CD4-positive, alpha-beta T cell treated with Interleukin-17A for 4 hours (primary cell): Measurements from ENCODE around the gene FCSK.

Experiments used
- DNase-seq: peaks from one replicate; pipeline ENCODE4 v3.0.0-alpha.2; 2020; ENCODE audit warnings: mixed read lengths

The FCSK gene

GRCh38 chr16:70529051-70529777, 74.8 kb downstream of the FCSK start:
- no peak for DNase-seq
